NOMO-1 treated with DMSO at 0.1 percent for 48 hours (cell line): ENCODE data around the gene ANAPC16.
"Not testable (repeated sequence)": the region's sequence is repeated elsewhere in the genome, so short reads cannot be mapped to it uniquely, and the experiment has no call there.

Experiments
- DNase-seq: peaks from one replicate; lab custom pipeline; 2025; ENCODE audit not compliant: unreplicated experiment; lab: John Stamatoyannopoulos, UW

ANAPC16 gene

GRCh38 chr10:72277340-72277995, 61.7 kb downstream of the ANAPC16 start:
- DNase-seq: no peak

GRCh38 chr10:72277996-72278667, 62.3 kb downstream of the ANAPC16 start:
- no peak for DNase-seq

DNA sequence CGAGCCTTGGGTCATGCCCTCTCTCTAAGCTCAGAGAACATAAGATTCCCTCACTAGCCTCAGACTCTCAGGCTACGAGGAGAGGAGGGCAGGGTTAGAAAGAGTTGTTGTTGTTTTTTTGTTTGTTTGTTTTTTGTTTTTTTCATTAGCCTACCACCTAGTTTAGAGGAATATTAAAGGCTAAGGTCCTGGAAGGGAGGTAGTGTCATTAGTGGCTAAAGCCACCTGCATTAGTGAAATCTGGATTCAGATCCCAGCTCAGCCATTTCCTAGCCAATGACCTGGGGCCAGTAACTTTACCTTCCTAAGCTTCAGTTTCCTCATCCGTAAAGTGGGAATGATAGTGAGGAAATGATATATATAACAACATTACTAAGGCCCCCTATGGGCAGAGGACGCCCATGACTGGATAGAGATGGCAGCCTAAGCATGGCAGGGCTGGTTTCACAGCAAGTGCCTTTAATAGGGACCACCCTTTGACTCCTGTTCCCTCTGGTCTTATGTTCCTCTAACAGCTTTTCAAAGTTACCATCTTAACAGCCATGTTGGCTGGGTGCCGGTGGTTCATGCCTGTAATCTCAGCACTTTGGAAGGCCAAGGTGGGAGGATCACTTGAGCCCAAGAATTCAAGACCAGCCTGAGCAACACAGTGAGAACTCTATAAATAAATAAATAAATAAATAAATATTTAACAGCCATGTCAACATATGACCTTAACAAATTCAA, 63.0 kb downstream of the ANAPC16 start:
- no peak for DNase-seq

DNA sequence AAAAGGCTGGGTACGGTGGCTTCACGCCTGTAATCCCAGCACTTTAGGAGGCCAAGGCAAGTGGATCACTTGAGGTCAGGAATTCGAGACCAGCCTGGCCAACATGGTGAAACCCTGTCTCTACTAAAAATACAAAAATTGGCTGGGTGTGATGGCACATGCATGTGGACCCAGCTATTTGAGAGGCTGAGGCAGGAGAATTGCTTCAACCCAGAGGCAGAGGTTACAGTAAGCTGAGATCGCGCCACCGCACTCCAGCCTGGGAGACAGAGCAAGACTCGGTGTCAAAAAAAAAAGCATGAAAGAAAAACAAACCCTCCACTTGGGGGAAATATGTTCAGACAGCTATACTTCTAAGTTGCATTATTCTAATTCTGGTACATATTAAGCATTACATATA, 63.8 kb downstream of the ANAPC16 start:
- DNase-seq: not testable (repeated sequence)

- no peak for DNase-seq
These were observed 67.3 kb downstream of the ANAPC16 start for GRCh38 chr10:72283131-72283530.
